ENCODE results near the gene CT47A7.
"Not testable (repeated sequence)": the region's sequence is repeated elsewhere in the genome, so short reads cannot be mapped to it uniquely, and the experiment has no call there.

CT47A7 gene

DNA sequence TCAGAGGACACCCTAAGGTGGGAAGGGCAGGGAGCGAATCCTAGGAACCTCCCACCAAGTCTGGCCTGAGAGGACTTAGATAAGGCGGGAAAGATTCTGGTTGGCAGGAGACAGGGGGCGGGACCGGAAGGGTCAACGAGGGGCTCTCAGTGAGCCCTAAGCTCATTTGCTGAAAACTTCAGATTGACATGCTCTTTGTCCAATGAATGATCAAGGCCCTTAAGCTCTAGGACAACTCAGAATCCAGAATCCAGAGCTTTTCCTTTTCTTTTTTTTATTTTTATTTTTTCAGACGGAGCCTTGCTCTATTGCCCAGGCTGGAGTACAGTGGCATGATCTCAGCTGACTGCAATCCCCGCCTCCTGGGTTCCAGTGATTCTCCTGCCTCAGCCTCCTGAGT lies at the start of gene CT47A7:
Gene CT47A7, minus strand, starts transcription at position 101 of the 400 bp plus-strand sequence. CDS start 255 bp downstream, outside the sequence.
- FAIRE-seq; DNase-seq (ENCODE audit: insufficient read length, low spot score): not testable (repeated sequence)

DNA sequence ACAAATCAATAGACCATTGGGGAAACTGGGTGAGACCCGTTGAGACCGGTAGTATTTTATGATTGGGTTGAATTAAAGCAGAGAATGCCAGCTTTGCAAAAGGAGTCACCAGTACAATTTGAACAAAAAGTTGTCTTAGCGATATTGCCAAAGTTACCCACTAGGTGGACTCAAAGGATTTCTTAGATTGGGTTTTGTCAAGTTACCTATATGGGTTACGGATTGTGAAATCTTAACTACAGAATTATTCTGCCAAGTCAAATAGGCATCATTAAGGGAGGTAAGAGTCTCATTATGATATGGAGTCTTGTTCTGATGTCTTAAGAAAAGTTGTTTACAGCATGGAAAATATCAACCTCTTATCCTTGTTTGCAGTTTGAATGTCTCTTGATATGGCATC lies 44.2 kb upstream of the CT47A7 start:
- TF ChIP-seq, protein P1, sequence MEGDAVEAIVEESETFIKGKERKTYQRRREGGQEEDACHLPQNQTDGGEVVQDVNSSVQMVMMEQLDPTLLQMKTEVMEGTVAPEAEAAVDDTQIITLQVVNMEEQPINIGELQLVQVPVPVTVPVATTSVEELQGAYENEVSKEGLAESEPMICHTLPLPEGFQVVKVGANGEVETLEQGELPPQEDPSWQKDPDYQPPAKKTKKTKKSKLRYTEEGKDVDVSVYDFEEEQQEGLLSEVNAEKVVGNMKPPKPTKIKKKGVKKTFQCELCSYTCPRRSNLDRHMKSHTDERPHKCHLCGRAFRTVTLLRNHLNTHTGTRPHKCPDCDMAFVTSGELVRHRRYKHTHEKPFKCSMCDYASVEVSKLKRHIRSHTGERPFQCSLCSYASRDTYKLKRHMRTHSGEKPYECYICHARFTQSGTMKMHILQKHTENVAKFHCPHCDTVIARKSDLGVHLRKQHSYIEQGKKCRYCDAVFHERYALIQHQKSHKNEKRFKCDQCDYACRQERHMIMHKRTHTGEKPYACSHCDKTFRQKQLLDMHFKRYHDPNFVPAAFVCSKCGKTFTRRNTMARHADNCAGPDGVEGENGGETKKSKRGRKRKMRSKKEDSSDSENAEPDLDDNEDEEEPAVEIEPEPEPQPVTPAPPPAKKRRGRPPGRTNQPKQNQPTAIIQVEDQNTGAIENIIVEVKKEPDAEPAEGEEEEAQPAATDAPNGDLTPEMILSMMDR (IDR thresholded peaks at IDR 0.05; ENCODE audit: insufficient read depth, missing control alignments): peak; percentile 25
- no peak for FAIRE-seq
- no peak for DNase-seq (ENCODE audit: insufficient read length, low spot score)

DNA sequence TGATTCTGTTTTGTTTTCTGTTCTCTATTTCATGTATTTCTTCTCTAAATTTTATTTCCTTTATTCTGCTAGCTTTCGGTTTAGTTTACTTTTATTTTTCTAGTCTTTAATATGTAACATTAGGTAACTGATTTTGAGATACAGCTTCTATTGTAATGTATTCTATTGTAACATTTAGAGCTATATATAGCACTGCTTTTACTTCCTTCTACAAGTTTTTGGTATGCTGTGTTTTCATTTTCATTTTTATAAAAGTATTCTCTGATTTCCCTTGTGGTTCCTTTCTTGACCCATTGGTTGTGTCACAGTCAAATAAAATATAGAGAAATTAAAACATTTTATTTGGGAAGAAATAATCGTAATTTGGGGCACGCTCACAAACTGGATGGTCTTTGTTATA lies 43.0 kb upstream of the CT47A7 start:
- TF ChIP-seq, protein P1 (IDR thresholded peaks at IDR 0.05; ENCODE audit: insufficient read depth, missing control alignments): no peak
- DNase-seq (ENCODE audit: insufficient read length, low spot score): no peak
- no peak for FAIRE-seq

DNA sequence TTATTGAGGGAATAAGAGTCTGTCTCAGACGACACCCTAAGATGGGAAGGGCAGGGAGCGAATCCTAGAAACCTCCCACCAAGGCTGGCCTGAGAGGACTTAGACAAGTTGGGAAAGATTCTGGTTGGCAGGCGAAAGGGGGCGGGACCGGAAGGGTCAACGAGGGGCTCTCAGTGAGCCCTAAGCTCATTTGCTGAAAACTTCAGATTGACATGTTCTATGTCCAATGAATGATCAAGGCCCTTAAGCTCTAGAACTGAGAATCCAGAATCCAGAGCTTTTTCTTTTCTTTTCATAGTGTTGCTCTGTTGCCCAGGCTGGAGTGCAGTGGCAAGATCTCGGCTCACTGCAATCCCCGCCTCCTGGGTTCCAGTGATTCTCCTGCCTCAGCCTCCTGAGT lies 29.3 kb upstream of the CT47A7 start, which contains the start of gene CT47A1:
Gene CT47A1, minus strand, starts transcription at position 101 of the 400 bp plus-strand sequence. CDS start 231 bp downstream, outside the sequence.
- not testable (repeated sequence) for FAIRE-seq; DNase-seq (ENCODE audit: insufficient read length, low spot score)
